T follicular helper cell (primary cell): ENCODE results near the gene SNCG.
"Not testable (repeated sequence)": the region's sequence is repeated elsewhere in the genome, so short reads cannot be mapped to it uniquely, and the experiment has no call there.

ENCODE experiments used
- DNase-seq: peaks from one replicate; pipeline ENCODE4 v3.0.0-alpha.2; 2020; ENCODE audit warnings: low read depth
- total RNA-seq, 2 experiments: gene quantifications; one replicate each; lab custom pipeline; 2026; lab: John Stamatoyannopoulos, UW

Gene SNCG
- total RNA-seq, result 0 reads per million in 2 experiments

GRCh38 chr10:86958116-86958900, at the start of gene SNCG:
Gene SNCG (plus strand): TSS chr10:86958599. CDS start chr10:86958698, 99 bp downstream.
- DNase-seq, result no peak

GRCh38 chr10:86914734-86915133, 43.7 kb upstream of the SNCG start:
- no peak for DNase-seq

- no peak for DNase-seq
Measured at GRCh38 chr10:86918022-86918471, 40.4 kb upstream of the SNCG start.

- no peak for DNase-seq
Measured at GRCh38 chr10:86922553-86922961, 35.8 kb upstream of the SNCG start.

GRCh38 chr10:86929468-86930380, 28.7 kb upstream of the SNCG start:
- no peak for DNase-seq

DNA sequence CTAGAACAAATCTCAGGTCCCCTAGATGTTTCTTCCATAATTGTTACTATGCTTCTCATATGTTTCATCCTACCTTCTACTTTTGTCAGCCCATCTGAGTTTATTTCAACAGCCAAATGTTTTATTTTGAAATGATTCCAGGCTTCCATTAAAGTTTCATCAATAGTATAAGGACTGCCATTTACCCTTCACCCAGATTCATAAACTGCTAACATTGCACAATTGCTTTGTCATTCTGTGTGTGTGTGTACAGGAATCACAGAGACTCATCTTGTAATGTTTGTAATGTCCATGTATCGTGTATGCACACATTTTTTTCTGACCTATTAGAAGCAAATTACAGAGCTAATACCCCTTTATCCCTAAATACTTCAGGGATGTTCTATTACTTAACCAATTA, 26.5 kb upstream of the SNCG start:
- DNase-seq, result no peak

- no peak for DNase-seq
Measured at GRCh38 chr10:86932674-86933073, 25.7 kb upstream of the SNCG start.

DNA sequence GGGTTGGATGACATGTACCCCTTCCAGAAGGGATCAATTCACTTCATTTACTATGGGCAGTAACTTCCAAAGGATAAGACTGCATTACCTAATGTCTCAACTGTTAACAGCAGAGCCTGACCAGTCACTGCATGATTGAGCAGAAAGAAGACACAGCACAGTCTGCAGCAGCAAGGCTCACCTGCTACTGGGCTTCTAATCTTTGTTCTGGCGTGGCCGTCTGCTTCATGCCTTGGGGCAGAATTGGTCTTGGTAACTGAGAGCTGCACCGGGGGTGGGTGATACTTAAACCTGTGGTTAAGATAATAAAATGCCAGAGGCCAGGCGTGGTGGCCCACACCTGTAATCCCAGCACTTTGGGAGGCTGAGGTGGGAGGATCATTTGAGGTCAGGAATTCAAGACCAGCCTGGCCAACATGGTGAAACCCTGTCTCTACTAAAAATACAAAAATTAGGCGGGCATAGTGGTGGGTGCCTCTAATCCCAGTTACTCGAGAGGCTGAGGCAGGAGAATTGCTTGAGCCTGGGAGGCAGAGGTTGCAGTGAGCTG, 24.2 kb upstream of the SNCG start:
- DNase-seq, result not testable (repeated sequence)

- no peak for DNase-seq
Measured at GRCh38 chr10:86936661-86937501, 21.5 kb upstream of the SNCG start.

DNA sequence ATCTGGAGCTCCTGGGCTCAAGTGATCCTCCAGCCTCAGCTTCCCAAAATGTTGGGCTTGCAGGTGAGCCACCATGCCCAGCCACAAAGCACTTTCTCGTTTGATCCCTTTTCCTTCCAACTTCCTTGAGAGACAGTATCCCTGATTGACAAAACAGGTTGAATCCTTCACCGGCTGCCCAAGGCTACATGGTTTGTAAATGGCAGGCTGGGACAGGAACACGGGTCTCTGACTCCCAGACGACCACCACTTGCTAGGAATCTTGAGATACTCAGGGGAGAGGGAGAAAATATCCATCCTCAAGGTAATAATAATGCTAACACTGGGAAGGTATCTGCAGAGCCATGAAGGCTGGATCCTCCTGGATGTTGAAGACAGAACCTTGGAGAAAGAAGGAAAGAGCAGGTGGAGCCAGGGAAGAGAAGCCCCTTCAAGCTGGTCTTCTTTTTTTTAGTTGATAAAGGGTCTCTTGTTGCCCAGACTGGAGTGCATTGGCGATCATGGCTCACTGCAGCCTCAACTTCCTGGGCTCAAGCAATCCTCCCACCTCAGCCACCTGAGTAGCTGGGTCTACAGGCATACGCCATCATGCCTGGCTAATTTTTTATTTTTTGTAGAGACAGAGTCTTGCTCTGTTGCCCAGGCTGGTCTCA, 20.8 kb upstream of the SNCG start:
- DNase-seq, result no peak

DNA sequence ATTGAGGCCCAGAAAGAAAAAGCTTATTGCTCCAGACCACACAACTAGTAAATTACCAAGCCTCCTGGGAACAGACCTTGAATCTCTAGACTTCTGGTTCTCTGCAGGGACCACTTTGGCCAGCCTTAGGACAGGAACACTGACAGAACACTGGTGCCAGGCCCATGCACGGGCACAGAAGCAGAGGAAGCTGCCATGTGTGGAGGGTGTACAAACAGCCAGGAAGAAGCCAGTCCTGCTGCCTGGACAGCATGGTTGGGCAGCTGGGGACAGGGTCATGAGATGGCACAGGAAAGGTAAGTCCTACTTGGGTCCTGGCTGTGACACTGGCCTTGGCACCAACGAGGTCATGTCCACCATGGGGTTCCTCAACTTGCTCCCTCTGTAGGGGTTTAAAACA, 20.1 kb upstream of the SNCG start:
- no peak for DNase-seq

DNA sequence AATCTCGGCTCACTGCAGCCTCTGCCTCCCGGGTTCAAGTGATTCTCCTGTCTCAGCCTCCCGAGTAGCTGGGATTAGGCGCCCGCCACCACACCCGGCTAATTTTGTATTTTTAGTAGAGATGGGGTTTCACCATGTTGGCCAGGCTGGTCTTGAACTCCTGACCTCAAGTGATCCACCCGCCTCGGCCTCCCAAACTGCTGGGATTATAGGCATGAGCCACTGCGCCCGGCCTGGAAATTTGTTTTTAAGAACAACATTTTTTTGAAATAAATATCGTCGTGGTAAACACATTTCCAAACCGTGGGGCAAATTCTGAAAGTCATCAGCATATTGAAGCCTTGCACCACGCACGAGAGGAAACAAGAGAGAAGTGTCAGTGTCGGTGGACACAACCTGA, 18.3 kb upstream of the SNCG start:
- not testable (repeated sequence) for DNase-seq

- DNase-seq, result no peak
Measured at GRCh38 chr10:86940677-86941076, 17.7 kb upstream of the SNCG start.

DNA sequence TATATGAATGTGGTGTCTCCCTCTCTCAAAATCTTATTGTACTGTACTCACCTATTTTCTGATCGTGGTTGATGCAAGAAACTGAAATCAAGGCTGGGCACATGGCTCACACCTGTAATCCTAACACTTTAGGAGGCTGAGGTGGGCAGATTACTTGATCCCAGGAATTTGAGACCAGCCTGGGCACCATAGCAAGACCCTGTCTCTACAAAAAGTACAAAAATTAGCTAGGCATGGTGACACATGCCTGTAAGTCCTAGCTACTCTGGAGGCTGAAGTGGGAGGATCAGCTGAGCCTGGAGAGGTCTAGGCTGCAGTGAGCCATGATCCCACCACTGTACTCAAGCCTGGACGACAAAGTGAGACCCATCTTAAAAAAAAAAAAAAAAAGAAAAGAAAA, 17.0 kb upstream of the SNCG start:
- DNase-seq, result no peak

DNA sequence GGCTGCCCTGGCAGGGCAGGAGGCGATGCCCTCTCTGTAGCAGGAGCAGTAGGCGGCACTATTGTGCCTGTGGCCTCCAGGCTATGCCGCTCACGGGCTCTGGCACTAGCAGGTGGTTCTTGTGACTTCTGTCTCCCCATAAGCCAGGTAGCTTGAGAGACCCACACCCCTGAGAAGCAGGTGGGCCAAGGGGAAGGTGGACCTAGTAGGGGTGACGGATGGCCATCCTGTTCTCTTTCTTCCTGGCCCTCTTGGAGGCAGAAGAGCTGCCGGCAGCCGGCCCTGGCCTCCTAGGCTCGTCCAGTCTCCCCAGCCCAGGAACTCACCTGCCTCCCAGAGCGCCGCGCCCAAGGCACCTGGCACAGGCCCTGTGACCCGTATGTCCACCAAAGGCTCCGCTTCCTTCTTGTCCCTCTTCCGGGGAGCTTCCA, 16.4 kb upstream of the SNCG start:
- no peak for DNase-seq

GRCh38 chr10:86942441-86943315, 15.7 kb upstream of the SNCG start:
- no peak for DNase-seq

GRCh38 chr10:86943316-86944030, 14.9 kb upstream of the SNCG start:
- no peak for DNase-seq

DNA sequence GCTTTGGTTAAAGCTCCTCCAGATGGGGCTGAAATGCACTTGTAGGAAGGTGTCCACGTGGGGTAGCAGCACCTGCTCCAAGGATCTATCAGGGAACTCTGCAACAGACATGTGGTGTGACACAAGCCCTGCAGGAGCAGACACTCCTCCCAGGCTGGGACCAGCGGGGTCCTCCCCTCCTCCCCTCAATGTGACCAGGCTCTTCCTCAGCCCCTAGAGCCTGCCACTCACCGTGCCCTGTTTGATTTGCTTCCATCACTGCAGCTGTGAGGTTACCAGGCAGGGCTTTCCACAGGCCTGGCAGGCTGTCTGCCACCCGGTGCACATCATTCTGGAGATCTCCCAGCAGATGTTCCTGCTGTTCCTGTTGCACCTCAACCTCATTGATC, 14.4 kb upstream of the SNCG start:
- no peak for DNase-seq

- no peak for DNase-seq
Measured at GRCh38 chr10:86944471-86944870, 13.9 kb upstream of the SNCG start.
